GM12878 (cell line): ENCODE results near the gene ARHGEF1. TPM values are rescaled to one million over a fixed set of nuclear protein-coding genes. Genes with fewer than 3 reads are reported as not detected.

Source experiments
- ATAC-seq: fragments of 200-7000 bp; cut with Tn5 transposase; 3 replicates; pipeline ENCODE4 v1.9.1; 2020; ENCODE audit warnings: mild to moderate bottlenecking, moderate library complexity
- BruUV-seq: library from RNA; stranded (reverse); fragments of 400-500 nt; replicated peaks from 2 replicates; lab custom pipeline; 2021; lab: Mats Ljungman, UMichigan
- CTCF ChIA-PET: fragments of 300-600 bp; sonication (Branson Sonifier 250); formaldehyde crosslinking; extraction: SDS; loops from one replicate; lab custom pipeline; 2021; ENCODE audit warnings: inconsistent platforms; lab: Yijun Ruan, JAX
- POLR2A ChIA-PET: fragments of 350-600 bp; formaldehyde crosslinking; extraction: SDS; loops from one replicate; lab custom pipeline; 2021; ENCODE audit warnings: inconsistent platforms; lab: Charles Lee
- RAD21 ChIA-PET: fragments of 300-600 bp; sonication (Branson Sonifier 250); formaldehyde crosslinking; loops from one replicate; lab custom pipeline; 2023; ENCODE audit warnings: antibody characterized with exemption; ENCODE audit not compliant: unreplicated experiment; lab: Charles Lee
- SMC1A ChIA-PET: fragments of 300-600 bp; sonication (Branson Sonifier 250); formaldehyde crosslinking; loops from one replicate; lab custom pipeline; 2023; ENCODE audit not compliant: unreplicated experiment, uncharacterized antibody; lab: Charles Lee
- DNase-seq: peaks from one replicate; pipeline ENCODE4 v3.0.0-alpha.2; 2011; ENCODE audit warnings: low read depth, low spot score
- FAIRE-seq: peaks from 3 replicates; lab custom pipeline; 2011; peaks lifted over from hg19 to GRCh38; lab: Jason Lieb, UNC
- H2AFZ ChIP-seq: 2 replicates; pipeline ENCODE4 v1.6.0; 2011; ENCODE audit warnings: low read depth, low read length, control low read depth; ENCODE audit not compliant: control insufficient read depth
- H3K27ac ChIP-seq: 2 replicates; pipeline ENCODE4 v1.5.1; 2011; ENCODE audit warnings: control low read depth; ENCODE audit not compliant: control insufficient read depth, insufficient read depth
- H3K27me3 ChIP-seq, 2 experiments: replicated peaks in 1 of 2; 2 replicates each; pipeline versions ENCODE4 v1.6.0 to v1.6.1; 2011; ENCODE audit warnings: low read length in 1 of 2; ENCODE audit not compliant: control insufficient read depth in 2 of 2, insufficient read depth in 2 of 2
- H3K36me3 ChIP-seq, 2 experiments: 2 replicates each; pipeline ENCODE4 v1.5.1; 2011; ENCODE audit warnings: low read length in 1 of 2; ENCODE audit not compliant: control insufficient read depth in 2 of 2, insufficient read depth in 2 of 2
- H3K4me1 ChIP-seq: 2 replicates; pipeline ENCODE4 v1.6.1; 2011; ENCODE audit warnings: mild to moderate bottlenecking, low read length, moderate library complexity, mixed read lengths; ENCODE audit not compliant: control insufficient read depth, insufficient read depth
- H3K4me2 ChIP-seq: 2 replicates; pipeline ENCODE4 v1.6.0; 2011; ENCODE audit warnings: control low read depth; ENCODE audit not compliant: control insufficient read depth, insufficient read depth
- H3K4me3 ChIP-seq: fragments of 200-600 bp; sonication (generic); 2 replicates; pipeline ENCODE4 v1.5.1; 2016
- H3K79me2 ChIP-seq: 2 replicates; pipeline ENCODE4 v1.6.0; 2011; ENCODE audit warnings: low read length; ENCODE audit not compliant: control insufficient read depth, insufficient read depth
- H3K9ac ChIP-seq: 2 replicates; pipeline ENCODE4 v1.8.0; 2011; ENCODE audit warnings: low read length, control low read depth, mixed read lengths; ENCODE audit not compliant: control insufficient read depth, insufficient read depth
- H3K9me3 ChIP-seq: replicated peaks from 3 replicates; pipeline ENCODE4 v1.5.1; 2011; ENCODE audit warnings: mild to moderate bottlenecking, low read length; ENCODE audit not compliant: control insufficient read depth, insufficient read depth
- H4K20me1 ChIP-seq: 2 replicates; pipeline ENCODE4 v1.6.0; 2011; ENCODE audit not compliant: control insufficient read depth, insufficient read depth
- EGR1 ChIP-seq, 2 experiments: IDR thresholded peaks; 1 replicate in 1 of 2; 2 replicates in 1 of 2; pipeline ENCODE4 v1.6.1; 2011 to 2012; ENCODE audit warnings: low read depth in 2 of 2, low read length in 2 of 2, borderline replicate concordance in 1 of 2, mild to moderate bottlenecking in 1 of 2, moderate library complexity in 1 of 2
- HDAC6 ChIP-seq: fragments of 200-600 bp; sonication (generic); IDR thresholded peaks from one replicate; pipeline ENCODE4 v1.8.0; 2017; ENCODE audit warnings: antibody characterized with exemption; ENCODE audit not compliant: unreplicated experiment
- IKZF1 ChIP-seq: fragments of 450-650 bp; conservative IDR thresholded peaks from 2 replicates; pipeline ENCODE4 v1.6.1; 2017; ENCODE audit warnings: antibody characterized with exemption, mild to moderate bottlenecking
- IKZF2 ChIP-seq, 2 experiments: fragments of 450-650 bp; IDR thresholded peaks; 2 replicates each; pipeline ENCODE4 v1.6.1; 2017; ENCODE audit warnings: mild to moderate bottlenecking in 2 of 2, moderate library complexity in 2 of 2
- MEF2B ChIP-seq: fragments of 450-650 bp; IDR thresholded peaks from 2 replicates; pipeline ENCODE4 v1.6.1; 2018; ENCODE audit warnings: mild to moderate bottlenecking, moderate library complexity; ENCODE audit not compliant: partially characterized antibody, poor library complexity, severe bottlenecking
- NR2C2 ChIP-seq: IDR thresholded peaks from 2 replicates; pipeline ENCODE4 v1.6.1; 2011; ENCODE audit warnings: borderline replicate concordance, low read depth; ENCODE audit not compliant: control insufficient read depth, insufficient read length
- POU2F2 ChIP-seq: IDR thresholded peaks from 3 replicates; pipeline ENCODE4 v1.6.1; 2011; ENCODE audit warnings: low read depth, mild to moderate bottlenecking, low read length, borderline replicate concordance
- RB1 ChIP-seq: fragments of 450-650 bp; formaldehyde crosslinking; IDR thresholded peaks from 2 replicates; pipeline ENCODE4 v1.6.1; 2017; ENCODE audit warnings: mild to moderate bottlenecking, borderline replicate concordance
- RFX5 ChIP-seq: IDR thresholded peaks from 2 replicates; pipeline ENCODE4 v1.6.1; 2011; ENCODE audit warnings: low read depth, low read length, improper control_type of control experiment
- SIX5 ChIP-seq: IDR thresholded peaks from 2 replicates; pipeline ENCODE4 v1.6.1; 2011; ENCODE audit warnings: mild to moderate bottlenecking, low read depth, low read length, moderate library complexity; ENCODE audit not compliant: severe bottlenecking
- STAT1 ChIP-seq: fragments of 450-650 bp; conservative IDR thresholded peaks from 2 replicates; pipeline ENCODE4 v1.6.1; 2014; ENCODE audit warnings: antibody characterized with exemption, mild to moderate bottlenecking
- STAT3 ChIP-seq: IDR thresholded peaks from 2 replicates; pipeline ENCODE4 v1.6.1; 2011; ENCODE audit warnings: low read depth, low read length, improper control_type of control experiment
- ZNF217 ChIP-seq: fragments of 450-650 bp; IDR thresholded peaks from 2 replicates; pipeline ENCODE4 v1.6.1; 2017; ENCODE audit warnings: antibody characterized with exemption, mild to moderate bottlenecking
- ZNF274 ChIP-seq: IDR thresholded peaks from one replicate; pipeline ENCODE4 v1.8.0; 2011; ENCODE audit not compliant: insufficient read length, insufficient read depth
- ZNF622 ChIP-seq: fragments of 450-650 bp; IDR thresholded peaks from 2 replicates; pipeline ENCODE4 v1.6.1; 2017; ENCODE audit warnings: mild to moderate bottlenecking, inconsistent platforms
- ZZZ3 ChIP-seq: IDR thresholded peaks from 2 replicates; pipeline ENCODE4 v1.6.1; 2011; ENCODE audit warnings: low read depth; ENCODE audit not compliant: control insufficient read depth, insufficient read length
- WGBS: methylation state at CpG from one replicate; pipeline ENCODE4 v1.1.6; 2016; ENCODE audit warnings: low lambda C conversion rate; ENCODE audit not compliant: insufficient replicate concordance, insufficient coverage; ENCODE audit errors: missing lambda C conversion rate; 5-methylcytosine and 5-hydroxymethylcytosine counted together
- in situ Hi-C: fragments of 300-500 bp; cut with MboI; formaldehyde crosslinking; loops from 9 replicates; pipeline ENCODE4 v1.14.3; 2018; ENCODE audit warnings: mixed read lengths
- intact Hi-C: fragments of 100-400 bp; cut with micrococcal nuclease; formaldehyde crosslinking; loops from one replicate; pipeline ENCODE4 v1.14.2; 2022; ENCODE audit not compliant: unreplicated experiment
- polyA plus RNA-seq, 11 experiments: library from polyadenylated mRNA; depleted of rRNA in 4 of 11; unstranded in 6 of 11; stranded (reverse) in 5 of 11; fragments of >200 nt; fragmentation: Nextera tagmentation in 4 of 11; fragmentation: Illumina TruSeq in 1 of 11; extraction: Ambion mirVana in 4 of 11; extraction: Trizol in 1 of 11; gene quantifications; 1 replicate in 1 of 11; 2 replicates in 10 of 11; pipeline versions ENCODE4 v1.2.1 to v1.2.3, GENCODE V29; 2011 to 2016; ENCODE audit warnings: inconsistent platforms in 2 of 11, missing spikeins in 2 of 11, low read depth in 1 of 11
- total RNA-seq, 4 experiments: library from RNA; depleted of rRNA in 3 of 4; stranded (reverse); fragments of >200 nt in 3 of 4; fragmentation: Illumina TruSeq in 1 of 4; extraction: Trizol in 1 of 4; gene quantifications; 2 replicates each; pipeline versions ENCODE4 v1.2.1 to v1.2.3, GENCODE V29; 2013 to 2021
- TF ChIP-seq, protein P1 (sequence below): IDR thresholded peaks from 2 replicates; pipeline ENCODE4 v1.6.1; 2012; ENCODE audit warnings: low read depth, low read length, improper control_type of control experiment
- TF ChIP-seq, protein P2 (sequence below): fragments of 450-650 bp; IDR thresholded peaks from 2 replicates; pipeline ENCODE4 v1.6.1; 2017; ENCODE audit warnings: antibody characterized with exemption, mild to moderate bottlenecking, moderate library complexity
- TF ChIP-seq, protein P3 (sequence below): fragments of 450-650 bp; IDR thresholded peaks from 2 replicates; pipeline ENCODE4 v1.6.1; 2018; ENCODE audit warnings: borderline replicate concordance, mild to moderate bottlenecking; ENCODE audit not compliant: partially characterized antibody
- TF ChIP-seq, protein P4 (sequence below): fragments of 450-650 bp; IDR thresholded peaks from 2 replicates; pipeline ENCODE4 v1.6.1; 2014; ENCODE audit warnings: mild to moderate bottlenecking

Gene ARHGEF1
- total and polyA plus RNA-seq, 10 of the 15 experiments (the other 5 are each of a cell fraction or from before 2014, with no cell fraction given): 1.2 to 207 (median 53.9) TPM

DNA sequence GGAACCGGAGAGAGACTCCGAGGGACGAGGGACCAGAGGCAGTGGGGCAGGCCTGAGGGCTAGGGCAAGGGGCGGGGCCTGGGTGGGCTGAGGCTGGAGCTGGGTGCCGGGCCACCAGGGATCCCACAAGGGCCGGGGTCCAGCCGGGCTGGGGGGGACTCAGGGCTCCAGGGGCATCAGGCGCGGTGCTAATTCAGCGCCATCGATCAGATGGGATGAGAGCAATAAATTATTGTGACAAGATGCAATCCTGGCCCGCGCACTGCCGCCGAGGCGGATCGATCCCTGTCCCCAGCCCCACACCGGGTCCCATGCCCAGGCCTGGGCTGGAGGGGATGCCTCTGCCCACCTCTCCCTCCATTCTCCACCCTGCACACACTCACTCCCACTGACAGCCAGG is 39.6 kb downstream of the ARHGEF1 start:
- Histone ChIP-seq H3K9ac (no peak overlapping the region), H4K20me1 (no peaks in the 10 kb centered on the region), H3K4me1 (peaks cover 2% of the 10 kb centered on the region; the same call in 1 of the 2 replicates), H2AFZ (no peak overlapping the region), H3K4me2 (no peak overlapping the region), H3K79me2 (no peaks in the 10 kb centered on the region), H3K27ac (no peak overlapping the region), H3K27me3 (peaks cover 5 to 6% of the 10 kb centered on the region in 2 experiments; a peak in 3 of 4 replicates), H3K9me3 (no peaks in the 10 kb centered on the region; the same call in 2 of the 3 replicates), H3K4me3 (no peak overlapping the region), H3K36me3 (no peaks in the 10 kb centered on the region)
- in situ Hi-C loops (no loop called here), intact Hi-C loops (no loop called here)
- no peak for TF ChIP-seq STAT3
- TF ChIP-seq ZNF622: no peak
- no peak for TF ChIP-seq EGR1 (IDR thresholded peaks at IDR 0.05; ENCODE audit: borderline replicate concordance in 1 of 2, low read depth in 2 of 2, low read length in 2 of 2)
- no peak for TF ChIP-seq STAT1
- no peak for TF ChIP-seq NR2C2
- TF ChIP-seq ZNF274: no peak
- TF ChIP-seq SIX5: no peak
- TF ChIP-seq, protein P1, sequence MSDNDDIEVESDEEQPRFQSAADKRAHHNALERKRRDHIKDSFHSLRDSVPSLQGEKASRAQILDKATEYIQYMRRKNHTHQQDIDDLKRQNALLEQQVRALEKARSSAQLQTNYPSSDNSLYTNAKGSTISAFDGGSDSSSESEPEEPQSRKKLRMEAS: no peak
- TF ChIP-seq IKZF2 (IDR thresholded peaks at IDR 0.05): no peak
- TF ChIP-seq MEF2B: no peak
- TF ChIP-seq, protein P2, sequence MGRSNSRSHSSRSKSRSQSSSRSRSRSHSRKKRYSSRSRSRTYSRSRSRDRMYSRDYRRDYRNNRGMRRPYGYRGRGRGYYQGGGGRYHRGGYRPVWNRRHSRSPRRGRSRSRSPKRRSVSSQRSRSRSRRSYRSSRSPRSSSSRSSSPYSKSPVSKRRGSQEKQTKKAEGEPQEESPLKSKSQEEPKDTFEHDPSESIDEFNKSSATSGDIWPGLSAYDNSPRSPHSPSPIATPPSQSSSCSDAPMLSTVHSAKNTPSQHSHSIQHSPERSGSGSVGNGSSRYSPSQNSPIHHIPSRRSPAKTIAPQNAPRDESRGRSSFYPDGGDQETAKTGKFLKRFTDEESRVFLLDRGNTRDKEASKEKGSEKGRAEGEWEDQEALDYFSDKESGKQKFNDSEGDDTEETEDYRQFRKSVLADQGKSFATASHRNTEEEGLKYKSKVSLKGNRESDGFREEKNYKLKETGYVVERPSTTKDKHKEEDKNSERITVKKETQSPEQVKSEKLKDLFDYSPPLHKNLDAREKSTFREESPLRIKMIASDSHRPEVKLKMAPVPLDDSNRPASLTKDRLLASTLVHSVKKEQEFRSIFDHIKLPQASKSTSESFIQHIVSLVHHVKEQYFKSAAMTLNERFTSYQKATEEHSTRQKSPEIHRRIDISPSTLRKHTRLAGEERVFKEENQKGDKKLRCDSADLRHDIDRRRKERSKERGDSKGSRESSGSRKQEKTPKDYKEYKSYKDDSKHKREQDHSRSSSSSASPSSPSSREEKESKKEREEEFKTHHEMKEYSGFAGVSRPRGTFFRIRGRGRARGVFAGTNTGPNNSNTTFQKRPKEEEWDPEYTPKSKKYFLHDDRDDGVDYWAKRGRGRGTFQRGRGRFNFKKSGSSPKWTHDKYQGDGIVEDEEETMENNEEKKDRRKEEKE: no peak
- TF ChIP-seq ZNF217: no peak
- no peak for TF ChIP-seq RB1
- TF ChIP-seq, protein P3, sequence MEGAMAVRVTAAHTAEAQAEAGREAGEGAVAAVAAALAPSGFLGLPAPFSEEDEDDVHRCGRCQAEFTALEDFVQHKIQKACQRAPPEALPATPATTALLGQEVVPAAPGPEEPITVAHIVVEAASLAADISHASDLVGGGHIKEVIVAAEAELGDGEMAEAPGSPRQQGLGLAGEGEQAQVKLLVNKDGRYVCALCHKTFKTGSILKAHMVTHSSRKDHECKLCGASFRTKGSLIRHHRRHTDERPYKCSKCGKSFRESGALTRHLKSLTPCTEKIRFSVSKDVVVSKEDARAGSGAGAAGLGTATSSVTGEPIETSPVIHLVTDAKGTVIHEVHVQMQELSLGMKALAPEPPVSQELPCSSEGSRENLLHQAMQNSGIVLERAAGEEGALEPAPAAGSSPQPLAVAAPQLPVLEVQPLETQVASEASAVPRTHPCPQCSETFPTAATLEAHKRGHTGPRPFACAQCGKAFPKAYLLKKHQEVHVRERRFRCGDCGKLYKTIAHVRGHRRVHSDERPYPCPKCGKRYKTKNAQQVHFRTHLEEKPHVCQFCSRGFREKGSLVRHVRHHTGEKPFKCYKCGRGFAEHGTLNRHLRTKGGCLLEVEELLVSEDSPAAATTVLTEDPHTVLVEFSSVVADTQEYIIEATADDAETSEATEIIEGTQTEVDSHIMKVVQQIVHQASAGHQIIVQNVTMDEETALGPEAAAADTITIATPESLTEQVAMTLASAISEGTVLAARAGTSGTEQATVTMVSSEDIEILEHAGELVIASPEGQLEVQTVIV: no peak
- no peak for TF ChIP-seq ZZZ3
- TF ChIP-seq, protein P4, sequence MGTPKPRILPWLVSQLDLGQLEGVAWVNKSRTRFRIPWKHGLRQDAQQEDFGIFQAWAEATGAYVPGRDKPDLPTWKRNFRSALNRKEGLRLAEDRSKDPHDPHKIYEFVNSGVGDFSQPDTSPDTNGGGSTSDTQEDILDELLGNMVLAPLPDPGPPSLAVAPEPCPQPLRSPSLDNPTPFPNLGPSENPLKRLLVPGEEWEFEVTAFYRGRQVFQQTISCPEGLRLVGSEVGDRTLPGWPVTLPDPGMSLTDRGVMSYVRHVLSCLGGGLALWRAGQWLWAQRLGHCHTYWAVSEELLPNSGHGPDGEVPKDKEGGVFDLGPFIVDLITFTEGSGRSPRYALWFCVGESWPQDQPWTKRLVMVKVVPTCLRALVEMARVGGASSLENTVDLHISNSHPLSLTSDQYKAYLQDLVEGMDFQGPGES: no peak
- TF ChIP-seq IKZF1: no peak
- TF ChIP-seq HDAC6: no peak
- no peak for TF ChIP-seq POU2F2
- TF ChIP-seq RFX5: no peak
- WGBS: 64% methylated on average over 15 of the region's 18 CpGs
- DNase-seq (no peak), ATAC-seq (no peak), FAIRE-seq (no peak)
- ChIA-PET RAD21 (no interaction called here), CTCF (no interaction called here), SMC1A (no interaction called here), POLR2A (interaction anchor here (0.6 kb wide), 1 partner anchor 47 kb away, joined by 3 read pairs; no protein-coding TSS in a partner anchor)
- BruUV-seq: no TSS peak
